Right lobe of liver (tissue), 6 donors: ENCODE measurements around the gene ZNF579. TPM values are rescaled to one million over a fixed set of nuclear protein-coding genes. Genes with fewer than 3 reads are reported as not detected.

ENCODE experiments used
- ATAC-seq, 4 donors: fragments of 200-7000 bp; cut with Tn5 transposase; one replicate each; pipeline ENCODE4 v1.9.1; 2020; ENCODE audit warnings: mild to moderate bottlenecking in 4 of 4, moderate library complexity in 4 of 4
- DNase-seq, 3 donors: peaks; one replicate each; pipeline ENCODE4 v3.0.0-alpha.2; 2020
- H3K27ac ChIP-seq, 3 donors: fragments of 200-600 bp; one replicate each; pipeline ENCODE4 v1.8.0; 2022
- H3K27me3 ChIP-seq, 2 donors: fragments of 200-600 bp; one replicate each; pipeline ENCODE4 v1.8.0; 2022
- H3K36me3 ChIP-seq, 4 donors: fragments of 200-600 bp; sonication (generic) in 1 of 4; one replicate each; pipeline versions ENCODE4 v1.5.1 to v1.8.0; 2017 to 2022; ENCODE audit warnings: control low read depth in 1 of 4
- H3K4me1 ChIP-seq, 4 donors: fragments of 200-600 bp; sonication (generic) in 1 of 4; one replicate each; pipeline versions ENCODE4 v1.5.1 to v1.8.0; 2017 to 2022; ENCODE audit warnings: control low read depth in 1 of 4
- H3K4me3 ChIP-seq, 3 donors: fragments of 200-600 bp; one replicate each; pipeline ENCODE4 v1.8.0; 2022
- H3K9me3 ChIP-seq, 4 donors: fragments of 200-600 bp; sonication (generic) in 1 of 4; one replicate each; pipeline versions ENCODE4 v1.5.1 to v1.8.0; 2017 to 2022; ENCODE audit warnings: control low read depth in 1 of 4
- POLR2A ChIP-seq: fragments of 450-650 bp; IDR thresholded peaks from one replicate; pipeline ENCODE4 v1.6.1; 2017; ENCODE audit warnings: antibody characterized with exemption, mild to moderate bottlenecking
- WGBS: methylation state at CpG from one replicate; pipeline ENCODE4 v1.1.6; 2018; ENCODE audit warnings: low coverage, low lambda C conversion rate; ENCODE audit not compliant: insufficient coverage; ENCODE audit errors: missing lambda C conversion rate; 5-methylcytosine and 5-hydroxymethylcytosine counted together
- intact Hi-C, 2 donors: fragments of 100-400 bp; cut with DNase I; formaldehyde crosslinking; loops; one replicate each; pipeline versions ENCODE4 v1.11.2 to v1.14.1; 2022
- total RNA-seq, 6 experiments: library from RNA; depleted of rRNA in 2 of 6; stranded (reverse); fragments of >200 nt in 2 of 6; fragmentation: NEBNext Ultra II Directional in 3 of 6; extraction: Animal tissue kit (Norgen Biotek cat#: 25700) in 3 of 6; gene quantifications; one replicate each; pipeline versions ENCODE4 v1.1.0 to v1.2.4, GENCODE V29; 2016 to 2023
- TF ChIP-seq, protein P1 (sequence below), 4 donors: fragments of 200-600 bp in 3 of 4; fragments of 450-650 bp in 1 of 4; IDR thresholded peaks; one replicate each; pipeline versions ENCODE4 v1.5.1 to v1.8.0; 2016 to 2022; ENCODE audit warnings: antibody characterized with exemption in 4 of 4, mild to moderate bottlenecking in 2 of 4
- donor health status: DM: no; HTN: yes; CAD: no.
- donor health status: DM: no; HTN: no; CAD: no.
- donor health status: DM: no; HTN: no; CAD: no.
- donor health status: DM: no; HTN: yes; CAD: no.
- donor health status: DM: no; HTN: yes; CAD: no.

Gene ZNF579
- total RNA-seq, 6 experiments from 2014 or later, result 1.9 to 4.6 (median 3.6) TPM

- Histone ChIP-seq H3K4me3 (no peak overlapping the region), H3K36me3 (no peaks in the 10 kb centered on the region), H3K27me3 (no peaks in the 10 kb centered on the region), H3K27ac (no peak overlapping the region), H3K9me3 (no peaks in the 10 kb centered on the region), H3K4me1 (peaks cover 0 to 4% (median 0%) of the 10 kb centered on the region in 4 donors)
- DNase-seq, result no peak
- ATAC-seq, result no peak
- 82% methylated on average over 3 of the region's 10 CpGs for WGBS
- TF ChIP-seq, protein P1, sequence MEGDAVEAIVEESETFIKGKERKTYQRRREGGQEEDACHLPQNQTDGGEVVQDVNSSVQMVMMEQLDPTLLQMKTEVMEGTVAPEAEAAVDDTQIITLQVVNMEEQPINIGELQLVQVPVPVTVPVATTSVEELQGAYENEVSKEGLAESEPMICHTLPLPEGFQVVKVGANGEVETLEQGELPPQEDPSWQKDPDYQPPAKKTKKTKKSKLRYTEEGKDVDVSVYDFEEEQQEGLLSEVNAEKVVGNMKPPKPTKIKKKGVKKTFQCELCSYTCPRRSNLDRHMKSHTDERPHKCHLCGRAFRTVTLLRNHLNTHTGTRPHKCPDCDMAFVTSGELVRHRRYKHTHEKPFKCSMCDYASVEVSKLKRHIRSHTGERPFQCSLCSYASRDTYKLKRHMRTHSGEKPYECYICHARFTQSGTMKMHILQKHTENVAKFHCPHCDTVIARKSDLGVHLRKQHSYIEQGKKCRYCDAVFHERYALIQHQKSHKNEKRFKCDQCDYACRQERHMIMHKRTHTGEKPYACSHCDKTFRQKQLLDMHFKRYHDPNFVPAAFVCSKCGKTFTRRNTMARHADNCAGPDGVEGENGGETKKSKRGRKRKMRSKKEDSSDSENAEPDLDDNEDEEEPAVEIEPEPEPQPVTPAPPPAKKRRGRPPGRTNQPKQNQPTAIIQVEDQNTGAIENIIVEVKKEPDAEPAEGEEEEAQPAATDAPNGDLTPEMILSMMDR (IDR thresholded peaks at IDR 0.05), result no peak
- no peak for TF ChIP-seq POLR2A
- intact Hi-C loops, result no loop called here
Measured at GRCh38 chr19:55590617-55591016, 10.0 kb upstream of the ZNF579 start.

GRCh38 chr19:55590109-55590508 is 9.5 kb upstream of the ZNF579 start:
- intact Hi-C loops, result no loop called here
- H3K4me3 ChIP-seq, result no peak overlapping the region
- H3K9me3 ChIP-seq, result no peaks in the 10 kb centered on the region
- H3K36me3 ChIP-seq, result no peaks in the 10 kb centered on the region
- peaks cover 0 to 4% (median 0%) of the 10 kb centered on the region in 4 donors for H3K4me1 ChIP-seq
- 47% methylated on average over 7 of the region's 7 CpGs for WGBS
- DNase-seq (no peak), ATAC-seq (no peak)
- no peak for TF ChIP-seq POLR2A
- TF ChIP-seq, protein P1 (IDR thresholded peaks at IDR 0.05), result no peak
- no peak overlapping the region for H3K27ac ChIP-seq
- H3K27me3 ChIP-seq, result no peaks in the 10 kb centered on the region

- 88% methylated on average over 7 of the region's 8 CpGs for WGBS
- intact Hi-C loops, result no loop called here
Measured at GRCh38 chr19:55588738-55589137, 8.1 kb upstream of the ZNF579 start.

GRCh38 chr19:55586976-55587668 is 6.5 kb upstream of the ZNF579 start:
- no peaks in the 10 kb centered on the region for H3K9me3 ChIP-seq
- no peak for TF ChIP-seq POLR2A
- TF ChIP-seq, protein P1 (IDR thresholded peaks at IDR 0.05), result no peak
- no peaks in the 10 kb centered on the region for H3K27me3 ChIP-seq
- H3K4me3 ChIP-seq, result peak overlapping the region in 2 of 3 donors; percentile 20 to 22
- 6% methylated on average over 19 of the region's 40 CpGs for WGBS
- peak; percentile 90 to 95 (median 92) for ATAC-seq
- no peaks in the 10 kb centered on the region for H3K36me3 ChIP-seq
- intact Hi-C loops, result no loop called here
- H3K27ac ChIP-seq, result no peak overlapping the region
- peak; percentile 96 to 97 (median 96) for DNase-seq
- H3K4me1 ChIP-seq, result peaks cover 0 to 16% (median 4%) of the 10 kb centered on the region in 4 donors

More at GRCh38 chr19:55588738-55589137, 8.1 kb upstream of the ZNF579 start:
- TF ChIP-seq, protein P1 (IDR thresholded peaks at IDR 0.05), result no peak
- no peak for TF ChIP-seq POLR2A
- no peak overlapping the region for H3K4me3 ChIP-seq
- H3K27ac ChIP-seq, result no peak overlapping the region
- peaks cover 0 to 5% (median under 1%) of the 10 kb centered on the region in 4 donors for H3K4me1 ChIP-seq
- H3K9me3 ChIP-seq, result no peaks in the 10 kb centered on the region
- no peaks in the 10 kb centered on the region for H3K27me3 ChIP-seq
- DNase-seq, result no peak
- no peak for ATAC-seq
- H3K36me3 ChIP-seq, result no peaks in the 10 kb centered on the region
